ENCODE measurements around the gene TCF23.

The TCF23 gene

GRCh38 chr2:27206346-27206745, 57.5 kb downstream of the TCF23 start:
- TF ChIP-seq CTCF (IDR thresholded peaks at IDR 0.05; ENCODE audit: low read length, missing control alignments), result no peak
- no peak for DNase-seq (ENCODE audit: low read depth)
- H3K4me3 ChIP-seq (replicated peaks; ENCODE audit: low read depth, low read length), result no peak overlapping the region

All from fibroblast of pulmonary artery (primary cell).